ENCODE measurements around the gene EIF3A. TPM values are rescaled to one million over a fixed set of nuclear protein-coding genes. Genes with fewer than 3 reads are reported as not detected.

The EIF3A gene
- total and polyA plus RNA-seq, 9 of the 15 experiments (the other 6 are each of a cell fraction or from before 2014, with no cell fraction given): 19.6 to 163 (median 102) TPM

DNA sequence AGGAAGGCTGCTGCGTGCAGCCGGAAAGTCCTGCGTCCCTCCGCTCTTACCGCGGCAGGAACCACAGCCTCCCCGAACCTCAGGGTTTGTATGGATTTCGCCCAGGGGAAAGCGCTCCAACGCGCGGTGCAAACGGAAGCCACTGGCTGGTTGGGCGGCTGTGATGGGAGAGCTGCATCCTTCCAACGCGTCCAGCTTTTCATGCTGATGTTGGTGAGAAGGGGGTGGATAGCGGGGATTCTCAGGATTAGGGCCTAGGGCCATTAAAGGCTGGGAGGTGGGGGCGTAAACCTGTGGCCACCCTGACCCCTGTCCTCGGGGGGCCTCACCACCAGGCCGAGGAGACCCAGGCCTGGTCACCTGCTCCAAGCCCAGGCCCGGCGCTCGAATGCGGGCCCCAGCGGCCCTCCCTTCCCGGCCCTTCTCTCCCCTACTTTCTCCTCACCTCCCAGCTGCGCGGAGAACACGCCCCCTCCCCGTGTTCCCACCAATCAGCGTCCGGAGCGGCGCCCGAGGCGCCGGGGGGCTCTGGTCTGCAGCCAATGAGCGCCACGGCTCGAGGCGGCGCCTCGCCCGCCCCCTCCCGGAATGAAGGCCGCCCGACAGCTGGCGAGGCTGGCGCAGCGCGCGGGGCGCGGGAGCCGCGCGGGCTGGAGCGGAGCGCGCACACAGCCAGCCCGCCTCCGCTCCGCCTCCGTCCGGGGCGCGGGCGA, 51.6 kb downstream of the EIF3A start:
- POLR2A ChIA-PET: interaction anchor here (0.9 to 2.0 kb wide), 2 partner anchors 23 to 33 kb away, joined by 3 to 5 read pairs; no protein-coding TSS in a partner anchor
- H3K36me3 ChIP-seq (ENCODE audit: control insufficient read depth, insufficient read depth, low read length): peaks cover 24% of the 10 kb centered on the region; the same call in 2 of the 3 replicates
- BruUV-seq (replicated peaks): no TSS peak
- peak overlapping the region in 1 of 2 experiments; percentile 50; a peak in 2 of 4 replicates for H3K9ac ChIP-seq (ENCODE audit: insufficient read depth in 1 of 2, low read depth in 2 of 2, low read length in 2 of 2)
- FAIRE-seq (peak; percentile 73), DNase-seq (ENCODE audit: extremely low read depth in 1 of 4, low spot score in 3 of 4) (peak; percentile 89 to 97 (median 96)), ATAC-seq (peak; percentile 86)
- no peaks in the 10 kb centered on the region for H3K9me3 ChIP-seq (replicated peaks; ENCODE audit: control insufficient read depth, insufficient read depth, low read depth, low read length)
- no peaks in the 10 kb centered on the region for H3K9me1 ChIP-seq (ENCODE audit: control insufficient read depth, insufficient read depth, low read length)
- H3K4me1 ChIP-seq (replicated peaks in 1 of 2; ENCODE audit: control insufficient read depth in 2 of 2, insufficient read depth in 2 of 2, low read length in 2 of 2): peaks cover 3 to 24% of the 10 kb centered on the region in 2 experiments; a peak in 3 of 5 replicates
- peak overlapping the region; percentile 44; the same call in 1 of the 2 replicates for H2AFZ ChIP-seq (ENCODE audit: low read depth, low read length)
- in situ Hi-C loops (cut with MboI): no loop called here
- WGBS (ENCODE audit: insufficient coverage, low coverage, missing lambda C conversion rate): 11% methylated on average over 14 of the region's 68 CpGs
- peaks cover 0 to 17% of the 10 kb centered on the region in 2 experiments; a peak in 2 of 5 replicates for H3K27me3 ChIP-seq (ENCODE audit: control insufficient read depth in 2 of 2, insufficient read depth in 2 of 2, low read length in 2 of 2)
- peak overlapping the region; percentile 24; the same call in 1 of the 2 replicates for H3K4me3 ChIP-seq
- intact Hi-C loops (cut with micrococcal nuclease): no loop called here
- CTCF ChIA-PET (ENCODE audit: low intra/inter-chr PET ratio): no interaction called here
- H3K27ac ChIP-seq (ENCODE audit: extremely low read depth, low read depth, low read length): no peak overlapping the region
- H3K4me2 ChIP-seq (ENCODE audit: insufficient read depth, low read length): peak overlapping the region; percentile 25; the same call in 1 of the 2 replicates
- peaks cover 5% of the 10 kb centered on the region for H4K20me1 ChIP-seq (replicated peaks; ENCODE audit: control insufficient read depth, insufficient read depth, low read length)
- H3K79me2 ChIP-seq (ENCODE audit: control insufficient read depth, insufficient read depth, low read length): no peaks in the 10 kb centered on the region
- TF ChIP-seq SFPQ (IDR thresholded peaks at IDR 0.05; ENCODE audit: low read depth, low read length): no peak
- peak in 1 of 3 experiments; percentile 15 for TF ChIP-seq YY1 (IDR thresholded peaks at IDR 0.05; ENCODE audit: borderline replicate concordance in 1 of 3, control insufficient read depth in 1 of 3, extremely low read depth in 1 of 3, insufficient read depth in 3 of 3, insufficient read length in 1 of 3, insufficient replicate concordance in 2 of 3, low read depth in 1 of 3, low read length in 2 of 3)
- no peak for TF ChIP-seq KDM1A (IDR thresholded peaks at IDR 0.05)
- no peak for TF ChIP-seq TAF7 (tag; IDR thresholded peaks at IDR 0.05)
- no peak for TF ChIP-seq FOXO4 (CRISPR knock-in tag; IDR thresholded peaks at IDR 0.05)
- peak; percentile 93 for TF ChIP-seq RBM25 (IDR thresholded peaks at IDR 0.05; ENCODE audit: low read depth, low read length, severe bottlenecking)
- no peak for TF ChIP-seq ZNF133 (CRISPR knock-in tag; IDR thresholded peaks at IDR 0.05)
- TF ChIP-seq ZNF263 (CRISPR knock-in tag; IDR thresholded peaks at IDR 0.05; ENCODE audit: borderline replicate concordance): peak; percentile 64; the same call in 1 of the 2 replicates
- 0 out of 2 replicates have a peak, but pooled peaks have one; percentile 27 for TF ChIP-seq ZFX (CRISPR knock-in tag; IDR thresholded peaks at IDR 0.05)
- TF ChIP-seq MYC (IDR thresholded peaks at IDR 0.05; ENCODE audit: low read depth, low read length): peak; percentile 16; the same call in 1 of the 2 replicates
- TF ChIP-seq MYC (CRISPR knock-in tag; IDR thresholded peaks at IDR 0.05; ENCODE audit: borderline replicate concordance, low read depth): no peak
- no peak for TF ChIP-seq E2F1 (CRISPR knock-in tag; IDR thresholded peaks at IDR 0.05)
- TF ChIP-seq TAF1 (IDR thresholded peaks at IDR 0.05; ENCODE audit: control insufficient read depth, extremely low read depth, insufficient read depth, low read length, severe bottlenecking): no peak
- TF ChIP-seq L3MBTL2 (IDR thresholded peaks at IDR 0.05): peak; percentile 17; the same call in 1 of the 2 replicates
- TF ChIP-seq NRF1 (conservative IDR thresholded peaks at IDR 0.05 in 1 of 2, IDR thresholded peaks at IDR 0.05 in 1 of 2): peak; percentile 51 to 61; a peak in 3 of 4 replicates

Data from K562 (cell line).